NCI-H187 (cell line): Measurements from ENCODE around the gene ZNF644.
"Not testable (repeated sequence)": the region's sequence is repeated elsewhere in the genome, so short reads cannot be mapped to it uniquely, and the experiment has no call there.

Source experiments
- DNase-seq, 2 experiments: peaks; one replicate each; lab custom pipeline; 2025; lab: John Stamatoyannopoulos, UW

Gene ZNF644

GRCh38 chr1:91021686-91022517 lies at the start of gene ZNF644:
TSS of gene ZNF644 (minus strand) at chr1:91022035. CDS start at chr1:90982353, 39,682 bp downstream.
- peak; percentile 68 to 71 for DNase-seq

GRCh38 chr1:91070298-91070697 lies 48.5 kb upstream of the ZNF644 start:
- DNase-seq: no peak

- DNase-seq: no peak
These were observed 44.7 kb upstream of the ZNF644 start for GRCh38 chr1:91066538-91066937.

- no peak for DNase-seq
These were observed 43.5 kb upstream of the ZNF644 start for GRCh38 chr1:91065337-91065736.

DNA sequence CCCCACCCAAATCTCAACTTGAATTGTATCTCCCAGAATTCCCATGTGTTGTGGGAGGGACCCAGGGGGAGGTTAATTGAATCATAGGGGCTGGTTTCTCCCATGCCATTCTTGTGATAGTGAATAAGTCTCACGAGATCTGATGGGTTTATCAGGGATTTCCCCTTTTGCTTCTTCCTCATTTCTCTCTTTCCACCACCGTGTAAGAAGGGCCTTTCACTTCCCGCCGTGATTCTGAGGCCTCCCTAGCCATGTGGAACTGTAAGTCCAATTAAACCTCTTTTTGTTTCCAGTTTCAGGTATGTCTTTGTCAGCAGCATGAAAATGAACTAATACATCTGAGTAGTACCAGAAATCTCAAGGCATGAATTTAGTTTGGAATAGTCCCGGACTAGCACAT lies 41.6 kb upstream of the ZNF644 start:
- DNase-seq: not testable (repeated sequence)

- DNase-seq: no peak
These were observed 37.3 kb upstream of the ZNF644 start for GRCh38 chr1:91059157-91059556.

GRCh38 chr1:91057784-91058183 lies 35.9 kb upstream of the ZNF644 start:
- no peak for DNase-seq

DNA sequence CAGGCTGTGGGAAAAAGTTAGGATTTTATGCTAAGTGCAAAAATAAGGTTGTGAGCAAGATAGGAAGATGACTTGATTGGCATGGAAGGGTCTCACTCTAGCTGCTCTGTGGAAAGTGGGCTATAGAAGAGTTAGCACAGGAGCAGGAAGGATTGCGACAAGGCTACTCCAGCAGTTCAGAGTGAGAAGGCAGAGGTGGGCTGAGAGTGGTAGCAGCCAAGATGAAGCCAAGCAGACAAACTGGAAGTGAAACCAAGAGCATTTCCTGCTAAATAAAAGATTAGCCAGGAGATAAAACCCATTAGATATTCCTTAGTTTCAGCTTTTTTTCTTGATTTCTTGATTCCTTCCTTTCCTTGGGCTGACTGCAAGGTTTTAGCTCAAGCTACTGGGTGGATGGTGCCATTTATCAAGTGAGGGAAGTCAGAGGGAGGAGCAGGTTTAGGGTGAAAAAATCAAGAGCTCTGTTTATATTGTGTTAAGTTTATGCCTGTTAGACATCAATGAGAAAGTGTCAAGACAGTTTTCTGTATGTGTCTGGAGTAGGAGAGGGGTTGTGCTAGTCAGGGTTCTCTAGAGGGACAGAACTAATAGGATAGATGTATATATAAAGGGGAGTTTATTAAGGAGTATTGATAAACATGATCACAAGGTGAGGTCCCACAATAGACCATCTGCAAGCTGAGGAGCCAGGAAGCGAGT lies 33.1 kb upstream of the ZNF644 start:
- DNase-seq: no peak

- DNase-seq: no peak
These were observed 31.8 kb upstream of the ZNF644 start for GRCh38 chr1:91053630-91054029.

GRCh38 chr1:91049551-91049950 lies 27.7 kb upstream of the ZNF644 start:
- DNase-seq: not testable (repeated sequence)

GRCh38 chr1:91046766-91047165 lies 24.9 kb upstream of the ZNF644 start:
- DNase-seq: no peak

- DNase-seq: no peak
These were observed 23.4 kb upstream of the ZNF644 start for GRCh38 chr1:91045284-91045683.

DNA sequence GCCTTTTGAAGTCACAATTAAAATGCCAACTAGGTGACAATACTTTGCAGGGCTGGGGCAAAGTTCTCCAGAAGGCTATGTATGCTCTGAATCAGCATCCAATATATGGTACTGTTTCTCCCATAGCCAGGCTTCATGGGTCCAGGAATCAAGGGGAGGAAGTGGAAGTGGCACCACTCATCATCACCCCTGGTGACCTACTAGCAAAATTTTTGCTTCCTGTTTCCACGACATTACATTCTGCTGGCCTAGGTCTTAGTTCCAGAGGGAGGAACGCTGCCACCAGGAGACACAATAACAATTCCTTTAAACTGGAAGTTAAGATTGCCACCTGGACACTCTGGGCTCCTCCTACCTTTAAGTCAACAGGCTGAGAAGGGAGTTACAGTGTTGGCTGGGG lies 22.9 kb upstream of the ZNF644 start:
- DNase-seq: not testable (repeated sequence)

GRCh38 chr1:91042372-91042771 lies 20.5 kb upstream of the ZNF644 start:
- DNase-seq: not testable (repeated sequence)

- DNase-seq: no peak
These were observed 16.7 kb upstream of the ZNF644 start for GRCh38 chr1:91038582-91038981.

- no peak for DNase-seq
These were observed 15.3 kb upstream of the ZNF644 start for GRCh38 chr1:91036894-91037829.

DNA sequence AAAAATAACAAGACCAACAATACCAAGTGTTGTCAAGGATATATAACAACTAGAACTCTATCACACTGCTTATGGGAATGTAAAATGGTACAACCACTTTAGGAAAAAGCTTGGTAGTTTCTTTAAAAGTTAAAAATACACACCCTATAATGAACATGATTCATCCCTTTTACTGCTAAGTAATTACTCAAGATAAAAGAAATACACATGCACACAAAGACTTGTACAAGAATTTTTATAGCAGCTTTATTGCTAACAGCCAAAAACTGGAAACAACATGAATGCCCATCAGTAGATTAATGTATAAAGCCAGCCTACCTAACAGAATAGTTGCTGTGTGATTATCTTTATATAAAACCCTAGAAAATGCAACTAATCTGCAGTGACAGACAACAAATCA lies 10.5 kb upstream of the ZNF644 start:
- no peak for DNase-seq

DNA sequence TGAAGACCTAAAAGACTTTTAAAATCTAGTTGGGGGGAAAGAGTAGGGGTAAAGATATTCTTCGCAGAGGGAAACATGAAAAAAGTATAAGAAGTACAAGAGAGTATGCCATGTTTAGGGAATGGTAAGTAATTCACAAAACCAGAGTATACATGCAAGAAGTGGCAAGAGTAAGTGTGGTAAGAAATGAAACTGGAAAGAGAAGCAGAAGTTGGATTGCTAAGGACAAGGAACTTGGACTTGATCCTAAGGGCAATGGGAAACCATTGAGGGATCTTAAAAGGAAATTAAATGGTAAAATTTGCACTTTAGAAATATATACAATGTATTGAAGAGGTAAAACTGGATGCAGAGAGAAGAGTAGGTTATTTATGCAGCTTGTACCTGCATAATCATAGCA lies 9.2 kb upstream of the ZNF644 start:
- DNase-seq: no peak

DNA sequence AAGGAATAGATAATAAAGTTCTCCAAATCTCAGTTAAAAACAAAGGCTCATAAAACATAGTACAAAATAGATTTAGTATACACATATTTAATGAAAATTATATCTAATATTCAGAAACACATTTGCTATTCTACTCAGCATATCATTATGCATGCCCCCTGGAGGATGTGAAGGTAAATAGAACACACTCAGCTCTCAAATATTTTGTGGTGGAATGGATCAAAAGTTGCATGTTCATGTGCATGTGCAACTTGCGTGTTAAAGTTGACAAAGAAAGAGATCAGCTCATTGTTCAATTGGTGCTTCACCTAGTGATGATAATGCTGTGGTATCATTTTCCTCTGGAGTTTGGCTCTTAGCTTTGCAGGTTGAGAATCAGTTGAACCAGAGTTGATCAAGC lies 4.9 kb upstream of the ZNF644 start:
- DNase-seq: no peak

DNA sequence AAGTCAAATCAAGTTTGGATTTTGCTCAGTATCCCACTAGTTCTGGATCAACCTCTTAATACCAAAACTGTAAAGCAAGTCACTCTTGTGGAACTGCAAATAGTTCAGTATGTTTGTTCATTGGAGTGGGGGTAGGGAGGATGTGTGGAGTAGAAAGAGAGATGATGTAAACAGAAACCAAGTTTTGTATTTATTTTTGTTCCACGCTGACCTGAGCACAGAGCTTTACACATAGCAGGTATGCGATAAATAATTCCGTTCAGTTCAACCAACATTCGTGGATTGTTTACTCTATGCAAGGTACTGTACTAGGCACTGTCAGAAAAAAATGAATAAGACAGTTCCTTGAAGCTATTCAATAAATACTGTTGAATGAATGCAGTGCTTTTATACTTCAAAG lies 4.5 kb upstream of the ZNF644 start:
- no peak for DNase-seq

DNA sequence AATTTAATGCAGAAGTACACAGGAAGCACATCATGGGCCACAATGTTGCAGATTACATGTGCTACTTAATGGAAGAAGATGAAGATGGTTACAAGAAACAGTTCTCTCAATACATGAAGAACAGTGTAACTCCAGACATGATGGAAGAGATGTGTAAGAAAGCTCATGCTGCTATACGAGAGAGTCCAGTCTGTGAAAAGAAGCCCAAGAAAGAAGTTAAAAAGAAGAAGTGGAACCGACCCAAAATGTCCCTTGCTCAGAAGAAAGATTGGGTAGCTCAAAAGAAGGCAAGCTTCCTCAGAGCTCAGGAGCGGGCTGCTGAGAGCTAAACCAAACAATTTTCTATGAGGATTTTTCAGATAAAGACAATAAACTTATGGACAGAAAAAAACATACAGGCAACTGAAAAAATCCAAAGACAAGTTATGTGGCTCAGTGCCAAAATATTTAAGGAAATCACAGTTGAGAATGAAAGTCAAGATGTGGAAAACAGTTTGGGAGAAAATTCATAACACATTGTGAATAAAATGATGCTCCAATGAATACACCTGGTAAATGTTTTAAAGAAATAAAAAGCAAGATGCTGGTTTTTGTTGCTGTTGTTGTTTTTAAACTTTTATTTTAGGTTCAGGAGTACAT lies 2.8 kb upstream of the ZNF644 start:
- DNase-seq: no peak

GRCh38 chr1:91022518-91022929 lies 689 bp upstream of the ZNF644 start:
- DNase-seq: no peak
